OCI-LY1 (cell line): ENCODE results near the gene WDFY4.

Experiments
- EZH2 ChIP-seq: fragments of 200-600 bp; sonication (generic), shearing (Covaris generic); IDR thresholded peaks from 2 replicates; pipeline ENCODE4 v1.8.0; 2017; ENCODE audit warnings: borderline replicate concordance, mixed run types, mild to moderate bottlenecking, antibody characterized with exemption, low read length, moderate library complexity, mixed read lengths
- TF ChIP-seq, protein P1 (sequence below): fragments of 200-600 bp; sonication (generic), shearing (Covaris generic); IDR thresholded peaks from 2 replicates; pipeline ENCODE4 v1.5.1; 2017; ENCODE audit warnings: mild to moderate bottlenecking, antibody characterized with exemption, low read length, moderate library complexity, mixed read lengths

DNA sequence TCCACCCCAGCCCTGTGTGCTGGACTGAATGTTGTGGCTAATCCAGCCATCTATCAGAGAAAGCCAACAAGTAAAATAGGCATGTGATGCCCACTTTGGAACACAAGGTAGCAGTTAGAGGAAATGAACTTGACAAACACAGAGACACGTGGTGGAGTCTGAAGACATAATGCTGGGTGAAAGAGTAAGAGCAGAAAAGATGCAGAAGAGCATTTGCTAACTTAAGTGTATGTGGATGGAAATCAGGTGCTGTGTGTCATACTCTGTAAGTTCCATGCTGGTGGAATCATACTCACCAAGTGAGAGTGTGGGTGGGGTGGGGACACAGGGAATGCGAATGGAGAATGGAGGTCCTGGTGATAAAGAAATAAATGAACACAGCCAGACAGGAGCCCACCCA is 22.8 kb downstream of the WDFY4 start:
- TF ChIP-seq, protein P1, sequence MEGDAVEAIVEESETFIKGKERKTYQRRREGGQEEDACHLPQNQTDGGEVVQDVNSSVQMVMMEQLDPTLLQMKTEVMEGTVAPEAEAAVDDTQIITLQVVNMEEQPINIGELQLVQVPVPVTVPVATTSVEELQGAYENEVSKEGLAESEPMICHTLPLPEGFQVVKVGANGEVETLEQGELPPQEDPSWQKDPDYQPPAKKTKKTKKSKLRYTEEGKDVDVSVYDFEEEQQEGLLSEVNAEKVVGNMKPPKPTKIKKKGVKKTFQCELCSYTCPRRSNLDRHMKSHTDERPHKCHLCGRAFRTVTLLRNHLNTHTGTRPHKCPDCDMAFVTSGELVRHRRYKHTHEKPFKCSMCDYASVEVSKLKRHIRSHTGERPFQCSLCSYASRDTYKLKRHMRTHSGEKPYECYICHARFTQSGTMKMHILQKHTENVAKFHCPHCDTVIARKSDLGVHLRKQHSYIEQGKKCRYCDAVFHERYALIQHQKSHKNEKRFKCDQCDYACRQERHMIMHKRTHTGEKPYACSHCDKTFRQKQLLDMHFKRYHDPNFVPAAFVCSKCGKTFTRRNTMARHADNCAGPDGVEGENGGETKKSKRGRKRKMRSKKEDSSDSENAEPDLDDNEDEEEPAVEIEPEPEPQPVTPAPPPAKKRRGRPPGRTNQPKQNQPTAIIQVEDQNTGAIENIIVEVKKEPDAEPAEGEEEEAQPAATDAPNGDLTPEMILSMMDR = no peak
- no peak for TF ChIP-seq EZH2
